A172 (cell line): ENCODE results near the gene VANGL2. TPM values are rescaled to one million over a fixed set of nuclear protein-coding genes. Genes with fewer than 3 reads are reported as not detected.

Source experiments
- DNase-seq: peaks from one replicate; pipeline ENCODE4 v3.0.0-alpha.2; 2015; ENCODE audit warnings: low spot score
- total RNA-seq: library from RNA; depleted of rRNA; stranded (reverse); fragments of >200 nt; shearing (Covaris generic); gene quantifications from 2 replicates; pipeline ENCODE4 v1.2.3, GENCODE V29; 2014; rRNA removed

The VANGL2 gene
- total RNA-seq, 1 experiment from 2014 or later = 6.3 TPM

- DNase-seq = no peak
Observed at GRCh38 chr1:160460214-160460642, 59.9 kb downstream of the VANGL2 start.

GRCh38 chr1:160460683-160461287 lies 60.4 kb downstream of the VANGL2 start:
- peak; percentile 74 for DNase-seq

GRCh38 chr1:160465123-160465522 lies 64.8 kb downstream of the VANGL2 start:
- DNase-seq = no peak

GRCh38 chr1:160466961-160467360 lies 66.6 kb downstream of the VANGL2 start:
- DNase-seq = no peak

GRCh38 chr1:160467576-160467975 lies 67.2 kb downstream of the VANGL2 start:
- DNase-seq = no peak

- no peak for DNase-seq
Observed at GRCh38 chr1:160471253-160471652, 70.9 kb downstream of the VANGL2 start.

GRCh38 chr1:160472112-160472511 lies 71.7 kb downstream of the VANGL2 start:
- DNase-seq = no peak

GRCh38 chr1:160474392-160475242 lies 74.3 kb downstream of the VANGL2 start:
- no peak for DNase-seq

Other genes starting within 250 kb of the VANGL2 start
- gene ATP1A4, start 249.0 kb upstream of the VANGL2 start, total RNA-seq = not detected in 2 replicates
- gene CASQ1, start 210.0 kb upstream of the VANGL2 start, total RNA-seq = 0.22 and 0.60 TPM in 2 replicates
- gene PEA15, start 195.2 kb upstream of the VANGL2 start, total RNA-seq = 194 and 307 TPM in 2 replicates
- 86.5 and 90.0 TPM in 2 replicates for gene DCAF8, start 138.0 kb upstream of the VANGL2 start, total RNA-seq
- gene PEX19, start 115.4 kb upstream of the VANGL2 start, total RNA-seq = 70.3 and 102 TPM in 2 replicates
- 243 and 261 TPM in 2 replicates for gene COPA, start 57.3 kb upstream of the VANGL2 start, total RNA-seq
- gene NCSTN, start 57.2 kb upstream of the VANGL2 start, total RNA-seq = 103 and 111 TPM in 2 replicates
- not detected in 2 replicates for gene NHLH1, start 33.5 kb upstream of the VANGL2 start, total RNA-seq
- gene SLAMF6, start 122.7 kb downstream of the VANGL2 start, total RNA-seq = not detected in 2 replicates
- not detected in 2 replicates for gene CD84, start 178.9 kb downstream of the VANGL2 start, total RNA-seq
- gene SLAMF1, start 246.5 kb downstream of the VANGL2 start, total RNA-seq = 0.07 and 1.1 TPM in 2 replicates